HG02678 (cell line): ENCODE data around the gene MVP.
"Not testable (repeated sequence)": the region's sequence is repeated elsewhere in the genome, so short reads cannot be mapped to it uniquely, and the experiment has no call there.

Source experiments
- ATAC-seq: cut with Tn5 transposase; IDR thresholded peaks from one replicate; pipeline ENCODE4 v1.9.1; 2021; ENCODE audit warnings: mild to moderate bottlenecking, moderate library complexity; ENCODE audit not compliant: unreplicated experiment

The MVP gene

DNA sequence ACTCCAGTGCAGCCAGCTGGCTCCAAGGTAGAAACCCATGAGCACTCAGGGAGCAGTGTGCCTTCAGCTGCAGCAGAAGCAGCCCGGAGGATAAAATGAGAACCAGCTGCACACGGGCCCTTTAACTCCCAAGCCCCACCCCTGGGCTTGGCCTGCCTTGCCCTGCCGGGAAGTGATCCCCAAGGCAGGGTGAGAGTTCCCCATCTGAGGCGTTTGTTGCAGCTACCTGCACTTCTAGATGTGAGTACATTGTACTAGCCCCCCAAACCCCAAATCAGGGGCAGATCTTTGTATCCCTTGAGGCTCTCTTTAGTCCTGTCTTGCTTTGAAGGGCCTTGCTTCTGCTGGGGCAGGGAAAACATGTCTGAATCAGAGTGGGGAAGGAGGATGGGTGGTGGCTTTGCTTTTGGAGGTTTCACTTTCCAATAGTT is at the start of gene MVP:
Gene MVP (plus strand): TSS at position 192 of the 431 bp plus-strand sequence. CDS start 10,088 bp downstream, outside the sequence.
- no peak for ATAC-seq

DNA sequence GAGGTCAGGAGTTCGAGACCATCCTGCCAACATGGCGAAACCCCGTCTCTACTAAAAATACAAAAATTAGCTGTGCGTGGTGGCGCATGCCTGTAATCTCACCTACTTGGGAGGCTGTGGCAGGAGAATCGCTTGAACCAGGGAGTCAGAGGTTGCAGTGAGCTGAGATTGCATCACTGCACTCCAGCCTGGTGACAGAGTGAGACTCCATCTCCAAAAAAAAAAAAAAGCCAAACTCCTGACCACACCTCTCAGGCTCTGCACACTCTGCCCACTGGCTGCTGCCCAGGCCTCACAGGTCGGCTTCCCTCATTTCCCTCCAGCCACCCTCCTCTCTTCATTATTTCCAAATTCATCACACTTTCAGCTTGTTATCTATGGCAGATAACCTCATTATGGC is 47.9 kb upstream of the MVP start:
- ATAC-seq: not testable (repeated sequence)

- no peak for ATAC-seq
These were observed 45.5 kb upstream of the MVP start for GRCh38 chr16:29774730-29775129.

DNA sequence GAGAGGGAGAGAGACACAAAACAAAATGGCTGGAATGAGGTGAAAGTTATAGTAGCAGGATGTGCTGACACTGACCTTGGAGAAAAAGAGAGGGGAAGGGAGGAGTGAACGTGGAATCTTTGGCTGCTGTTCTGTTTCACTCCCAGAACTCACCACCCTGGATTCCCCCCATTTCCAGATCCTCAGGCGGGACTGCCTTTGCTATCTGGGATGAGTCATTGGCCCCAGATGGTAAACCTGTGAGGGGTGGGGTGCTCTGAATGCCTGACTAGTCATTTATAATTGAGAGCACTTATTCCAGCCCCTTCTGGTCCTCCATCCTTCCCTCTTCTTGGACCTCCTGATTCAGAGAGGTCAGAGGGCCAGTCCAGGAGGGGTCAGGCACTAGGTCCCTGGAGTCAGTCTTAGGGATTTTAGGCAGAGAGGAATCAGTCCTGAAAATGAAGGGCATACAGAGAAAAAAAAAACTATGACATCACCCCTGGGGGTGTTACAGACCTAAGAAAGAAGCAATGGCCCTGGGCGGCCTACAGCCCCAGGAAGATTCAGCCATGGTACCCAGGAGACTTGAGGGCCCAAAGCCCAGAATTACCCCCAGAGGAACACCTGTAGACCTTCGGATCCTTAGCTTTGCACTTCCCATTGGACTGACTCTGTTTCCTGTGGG is 44.4 kb upstream of the MVP start:
- no peak for ATAC-seq

DNA sequence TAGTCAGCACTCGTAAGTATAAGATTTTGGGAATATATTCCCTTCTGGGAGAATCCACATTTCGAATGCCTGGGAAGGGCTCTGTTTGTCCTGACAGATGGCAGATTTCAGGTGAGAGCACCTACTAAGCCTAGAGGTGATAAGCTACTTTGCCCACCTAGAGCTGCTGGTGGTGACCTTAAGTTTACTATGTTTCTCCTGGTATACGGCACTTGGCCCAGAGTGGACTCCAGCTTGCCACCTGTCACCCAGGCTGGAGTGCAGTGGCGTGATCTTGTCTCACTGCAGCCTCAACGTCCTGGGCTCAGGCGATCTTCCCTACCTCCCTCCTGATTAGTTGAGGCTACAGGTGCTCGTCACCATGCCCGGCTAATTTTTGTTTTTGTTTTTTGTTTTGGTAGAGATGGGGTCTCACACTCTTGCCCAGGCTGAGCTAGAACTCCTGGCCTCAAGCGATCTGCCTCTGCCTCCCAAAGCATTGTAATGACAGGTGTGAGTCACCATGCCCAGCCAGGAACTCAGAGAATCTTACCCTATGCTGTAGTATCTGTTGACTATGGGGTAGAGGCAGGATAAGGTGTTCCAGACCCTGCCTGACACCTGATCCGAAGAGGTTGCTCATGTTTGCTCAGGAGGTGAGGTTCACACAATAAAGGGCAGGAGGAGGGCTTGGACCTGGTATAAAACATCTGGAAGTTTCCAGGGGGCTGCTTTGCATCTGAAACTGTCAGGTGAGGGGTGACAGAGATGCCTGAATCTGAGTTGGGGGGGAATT is 42.5 kb upstream of the MVP start, which contains the start of gene ZG16:
Gene ZG16 (plus strand): TSS at position 681 of the 775 bp plus-strand sequence. CDS start 1,011 bp downstream, outside the sequence.
- ATAC-seq: no peak

- no peak for ATAC-seq
These were observed 40.8 kb upstream of the MVP start for GRCh38 chr16:29779474-29779873.

- ATAC-seq: not testable (repeated sequence)
These were observed 36.9 kb upstream of the MVP start for GRCh38 chr16:29783094-29783953.

DNA sequence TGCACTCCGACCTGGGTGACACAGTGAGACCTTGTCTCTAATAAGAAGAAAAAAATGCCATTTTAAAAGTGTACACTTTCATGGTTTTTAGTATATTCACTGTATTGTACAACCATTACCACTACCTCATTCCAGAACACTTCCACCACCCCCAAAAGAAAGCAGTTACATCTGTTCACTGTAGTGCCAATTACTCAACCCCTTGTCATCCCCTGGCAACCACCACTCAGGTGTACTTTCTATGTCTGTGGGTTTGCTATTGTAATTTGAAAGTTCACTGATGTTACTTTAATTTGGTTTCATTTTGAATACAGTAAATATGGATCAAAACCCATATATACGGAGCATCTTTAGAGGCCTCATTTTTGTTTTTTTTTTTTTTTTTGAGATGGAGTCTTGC is 36.1 kb upstream of the MVP start:
- no peak for ATAC-seq

DNA sequence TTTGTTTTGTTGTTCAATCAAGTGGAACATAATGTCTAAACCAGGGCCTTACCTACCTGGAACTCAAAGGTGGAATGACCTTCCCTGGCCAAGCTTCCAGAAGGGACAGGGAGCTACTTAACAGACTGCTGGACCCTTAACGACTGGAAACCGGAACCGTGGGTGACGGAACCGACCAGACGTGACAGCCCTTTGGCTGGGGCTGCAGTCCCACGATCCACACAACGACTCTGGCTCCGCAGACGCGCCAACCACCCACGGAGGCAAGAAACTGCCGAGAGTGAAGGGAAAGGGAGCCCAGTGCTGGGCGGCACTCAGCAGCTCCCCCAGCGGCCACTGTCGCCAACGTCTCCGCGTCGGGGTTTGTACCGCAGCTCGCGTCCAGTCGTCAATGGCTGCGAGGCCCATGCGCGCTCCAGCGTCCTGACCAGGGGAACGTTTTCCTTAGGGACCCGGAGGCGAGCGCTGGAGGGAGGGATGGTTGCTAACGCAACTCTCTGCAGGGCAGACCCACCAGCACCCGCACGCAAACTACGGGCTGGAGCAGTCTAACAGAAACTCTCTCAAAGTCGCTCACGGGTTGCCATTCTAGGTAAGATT is 35.3 kb upstream of the MVP start:
- no peak for ATAC-seq

DNA sequence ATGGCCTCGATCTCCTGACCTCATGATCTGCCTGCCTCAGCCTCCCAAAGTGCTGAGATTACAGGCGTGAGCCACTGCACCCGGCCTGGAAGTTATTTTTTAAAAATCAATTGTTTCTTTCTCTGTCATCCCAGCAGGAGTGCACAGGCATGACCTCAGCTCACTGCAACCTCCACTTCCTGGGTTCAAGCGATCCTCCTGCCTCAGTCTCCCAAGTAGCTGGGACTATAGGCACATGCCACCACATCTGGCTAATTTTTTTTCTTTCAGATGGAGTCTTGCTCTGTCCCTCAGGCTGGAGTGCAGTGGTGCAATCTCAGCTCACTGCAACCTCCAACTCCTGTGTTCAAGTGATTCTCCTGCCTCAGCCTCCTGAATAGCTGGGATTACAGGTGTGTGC is 33.1 kb upstream of the MVP start:
- ATAC-seq: not testable (repeated sequence)

DNA sequence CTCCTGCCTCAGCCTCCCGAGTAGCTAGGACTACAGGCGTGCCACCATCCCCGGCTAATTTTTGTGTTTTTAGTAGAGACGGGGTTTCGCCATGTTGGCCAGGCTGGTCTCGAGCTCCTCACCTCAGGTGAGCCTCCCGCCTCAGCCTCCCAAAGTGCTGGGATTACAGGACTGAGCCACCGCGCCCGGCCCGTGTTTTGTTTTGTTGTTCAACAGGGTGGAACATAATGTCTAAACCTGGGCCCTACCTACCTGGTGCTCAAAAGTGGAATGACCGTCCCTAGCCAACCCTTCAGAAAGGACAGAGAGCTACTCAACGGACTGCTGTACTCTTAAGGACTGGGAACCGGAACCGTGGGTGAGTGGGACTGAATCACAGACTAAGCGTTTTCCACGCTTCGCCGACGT is 30.5 kb upstream of the MVP start:
- peak; percentile 5 for ATAC-seq

DNA sequence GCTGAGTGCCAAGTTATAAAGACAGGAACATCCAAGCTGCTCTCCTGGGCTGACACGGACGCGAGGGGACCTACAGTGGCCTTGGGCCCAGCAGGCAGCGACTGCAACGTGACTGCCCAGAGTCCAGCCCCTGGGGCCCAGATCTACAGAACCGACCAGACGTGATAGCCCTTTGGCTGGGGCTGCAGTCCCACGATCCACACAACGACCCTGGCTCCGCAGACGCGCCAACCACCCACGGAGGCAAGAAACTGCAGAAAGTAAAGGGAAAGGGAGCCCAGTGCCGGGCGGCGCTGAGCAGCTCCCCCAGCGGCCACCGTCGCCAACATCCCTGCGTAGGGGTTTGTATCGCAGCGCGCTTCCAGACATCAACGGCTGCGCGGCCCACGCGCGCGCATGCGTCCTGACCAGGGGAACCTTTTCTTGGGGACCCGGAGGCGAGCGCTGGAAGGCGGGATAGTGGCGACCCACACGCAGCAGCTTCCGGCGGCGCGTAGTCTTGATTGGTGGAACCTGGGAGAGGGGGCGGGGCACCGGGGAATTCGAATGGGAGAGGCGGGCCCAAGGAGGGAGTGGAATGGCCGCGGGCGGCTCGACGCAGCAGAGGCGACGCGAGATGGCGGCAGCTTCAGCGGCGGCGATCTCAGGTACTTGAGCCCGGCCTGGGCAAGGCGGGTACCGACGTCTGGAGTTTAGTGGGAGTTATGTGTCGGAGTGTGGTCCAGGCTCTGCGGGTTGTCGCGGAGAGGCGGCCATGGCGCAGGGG is 29.9 kb upstream of the MVP start, which contains the start of gene KIF22:
Gene KIF22 (plus strand): TSS at position 569 of the 766 bp plus-strand sequence. CDS start 9 bp downstream, at position 578.
- peak; percentile 96 for ATAC-seq

DNA sequence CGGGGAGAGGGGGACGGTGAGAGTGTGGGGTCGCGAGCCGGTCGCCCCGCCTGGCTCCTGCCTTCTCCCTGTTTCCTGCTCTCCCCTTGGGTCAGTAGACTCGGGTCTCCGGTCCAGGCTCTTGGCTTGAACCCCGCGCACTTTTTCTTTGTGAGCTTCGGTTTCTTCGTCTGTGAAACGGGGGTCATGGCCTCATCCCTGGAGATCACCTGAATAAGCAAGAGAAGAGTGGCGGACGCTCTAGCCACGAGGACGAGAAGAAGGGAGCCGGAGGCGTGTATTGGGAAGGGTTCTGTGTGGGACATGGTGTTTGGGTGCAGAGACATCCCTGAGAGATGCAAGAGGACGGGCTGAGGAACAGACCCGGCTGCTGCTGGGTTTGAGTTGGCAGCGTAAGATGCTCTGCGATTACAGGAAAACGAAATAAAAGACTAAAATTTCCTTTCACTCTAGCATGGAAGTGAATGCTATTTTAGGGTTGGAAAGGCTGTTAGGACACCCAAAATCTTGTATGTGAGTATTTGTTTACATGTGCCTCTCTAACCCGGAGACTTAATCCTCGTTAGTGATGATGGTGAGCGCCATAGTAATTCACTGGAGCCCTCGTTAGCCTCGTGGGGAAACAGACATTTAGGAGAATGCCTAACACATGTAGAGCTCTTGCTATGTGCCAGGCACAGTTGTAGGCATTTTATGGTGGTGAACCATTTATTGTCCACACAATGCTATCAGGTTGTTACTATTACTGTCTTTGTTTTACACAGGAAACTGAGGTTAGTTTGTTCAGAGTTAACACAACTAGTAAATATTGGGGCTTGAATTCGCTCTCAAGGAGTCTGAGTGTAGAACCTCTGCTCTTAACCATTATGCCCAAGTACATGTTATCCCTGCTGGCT is 29.1 kb upstream of the MVP start:
- ATAC-seq: peak; percentile 25

DNA sequence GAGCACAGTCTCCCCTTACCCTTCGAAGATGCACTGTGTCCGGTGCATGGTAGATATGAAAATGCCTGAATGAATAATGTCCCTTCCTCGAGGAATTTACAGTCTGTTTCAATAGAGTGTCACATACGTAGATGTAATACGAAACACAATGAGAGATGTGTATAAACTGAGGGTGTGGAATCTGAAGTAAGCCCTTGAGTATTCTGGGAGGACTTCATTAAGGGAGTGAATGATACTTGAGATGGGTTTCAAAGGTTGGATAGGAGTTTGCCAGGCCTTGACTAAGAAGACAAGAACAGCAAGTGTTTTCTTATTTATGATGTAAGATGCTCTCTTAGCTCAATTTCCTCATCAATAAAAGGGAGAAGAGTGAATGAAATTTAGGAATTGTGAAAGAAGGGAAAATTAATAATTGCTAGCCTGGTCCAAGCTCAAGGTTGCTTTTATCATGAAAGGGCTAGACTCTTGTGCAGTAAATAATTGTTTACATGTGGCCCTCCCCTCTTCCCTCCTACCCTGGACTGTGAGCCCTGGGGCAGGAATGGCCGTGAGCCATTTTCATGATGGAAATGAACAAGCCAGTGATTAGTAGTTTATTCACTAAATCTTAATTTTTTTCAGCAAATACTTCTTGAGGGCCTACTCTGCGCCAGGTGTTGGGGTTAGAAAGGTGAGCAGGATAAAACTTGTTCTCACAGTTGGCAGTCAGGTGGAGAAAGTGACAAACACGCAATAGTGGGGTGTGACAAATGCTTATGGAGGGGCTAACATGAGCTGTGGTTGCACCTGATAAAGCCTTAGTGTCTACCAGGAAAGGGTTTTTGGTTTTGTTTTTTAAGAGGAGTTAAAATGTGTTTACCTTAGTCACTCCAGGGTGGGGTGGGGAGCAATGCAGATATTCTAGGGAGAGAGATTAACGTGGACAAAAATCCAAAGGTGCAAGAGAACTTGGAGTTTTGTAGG is 28.1 kb upstream of the MVP start:
- ATAC-seq: no peak

DNA sequence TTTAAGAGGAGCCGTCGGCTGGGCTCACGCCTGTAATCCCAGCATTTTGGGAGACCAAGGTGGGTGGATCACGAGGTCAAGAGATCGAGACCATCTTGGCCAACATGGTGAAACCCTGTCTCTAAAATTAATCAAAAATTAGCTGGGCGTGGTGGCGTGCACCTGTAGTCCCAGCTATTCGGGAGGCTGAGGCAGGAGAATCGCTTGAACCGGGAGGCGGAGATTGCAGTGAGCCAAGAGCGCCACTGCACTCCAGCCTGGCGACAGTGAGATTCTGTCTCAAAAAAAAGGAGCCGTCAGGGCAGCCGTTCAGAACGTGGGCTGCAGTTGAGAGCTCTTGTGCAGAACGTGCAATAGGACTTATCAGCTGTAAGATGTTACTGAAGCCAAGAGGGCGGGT is 27.1 kb upstream of the MVP start:
- not testable (repeated sequence) for ATAC-seq

GRCh38 chr16:29794231-29794710 is 26.0 kb upstream of the MVP start:
- ATAC-seq: no peak

DNA sequence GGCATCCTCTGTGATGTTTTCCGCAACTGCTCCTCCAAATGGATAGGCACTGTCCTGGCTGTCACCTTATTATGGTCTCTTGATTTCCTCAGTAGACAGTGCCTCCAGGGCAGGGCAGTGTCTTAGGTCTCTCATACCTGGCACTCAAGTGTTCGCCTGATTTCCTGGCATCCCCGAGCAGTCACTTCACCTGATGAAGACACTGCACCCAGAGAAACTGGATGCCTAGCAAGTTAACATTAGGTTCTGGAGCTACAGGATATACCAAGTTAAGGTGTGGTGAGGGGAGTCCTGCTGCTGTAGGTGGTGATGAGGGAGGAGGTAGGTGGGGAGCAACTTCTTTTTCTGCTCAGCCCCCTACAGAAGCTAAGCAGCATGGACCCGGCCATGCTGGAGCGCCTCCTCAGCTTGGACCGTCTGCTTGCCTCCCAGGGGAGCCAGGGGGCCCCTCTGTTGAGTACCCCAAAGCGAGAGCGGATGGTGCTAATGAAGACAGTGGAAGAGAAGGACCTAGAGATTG is 17.8 kb upstream of the MVP start:
- no peak for ATAC-seq
